ENCODE results near the gene TK2. TPM values are rescaled to one million over a fixed set of nuclear protein-coding genes. Genes with fewer than 3 reads are reported as not detected.

The TK2 gene
- total and polyA plus RNA-seq, 4 donors, result 10.5 to 31.9 (median 21.0) TPM

DNA sequence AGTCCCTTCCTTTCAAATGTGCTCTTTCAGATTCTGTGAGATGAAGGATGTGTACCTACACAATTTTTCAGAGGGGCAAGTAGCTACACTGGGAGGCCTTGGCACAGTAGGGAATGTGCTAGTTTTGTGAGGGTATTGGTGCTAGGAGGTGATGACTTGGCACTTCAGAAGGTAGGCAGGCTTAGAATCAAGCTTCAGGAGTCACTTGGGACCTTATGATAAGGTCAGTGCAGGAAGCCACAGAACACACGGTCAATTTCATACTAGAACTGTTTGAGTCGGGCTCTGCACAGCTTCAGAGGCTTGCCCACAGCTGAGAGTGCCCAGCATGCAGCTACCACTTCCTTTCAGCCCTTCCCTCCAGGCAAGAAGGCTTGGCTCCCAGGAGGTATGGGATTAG lies 22.4 kb upstream of the TK2 start:
- Histone ChIP-seq H3K4me3 (ENCODE audit: low read depth in 1 of 3, low read length in 3 of 3) (no peak overlapping the region), H3K9ac (ENCODE audit: low read depth in 1 of 2, low read length in 2 of 2) (no peak overlapping the region), H3K9me3 (ENCODE audit: control insufficient read depth in 4 of 4, low read length in 3 of 4) (no peaks in the 10 kb centered on the region), H3K36me3 (ENCODE audit: control insufficient read depth in 4 of 4, insufficient read depth in 3 of 4, low read depth in 1 of 4, low read length in 3 of 4) (no peaks in the 10 kb centered on the region), H3K27ac (ENCODE audit: low read depth in 1 of 2, low read length in 2 of 2) (no peak overlapping the region), H3K27me3 (ENCODE audit: control insufficient read depth in 4 of 4, insufficient read depth in 4 of 4, low read length in 3 of 4) (no peaks in the 10 kb centered on the region), H3K4me1 (ENCODE audit: control insufficient read depth in 4 of 4, insufficient read depth in 4 of 4, low read length in 3 of 4) (no peaks in the 10 kb centered on the region)
- TF ChIP-seq RXRA (IDR thresholded peaks at IDR 0.05), result no peak
- no peak for TF ChIP-seq FOXA2 (IDR thresholded peaks at IDR 0.05)
- no peak for TF ChIP-seq HNF4A (conservative IDR thresholded peaks at IDR 0.05)
- TF ChIP-seq SP1 (IDR thresholded peaks at IDR 0.05), result no peak
- TF ChIP-seq JUND (IDR thresholded peaks at IDR 0.05), result no peak
- TF ChIP-seq, protein P1, sequence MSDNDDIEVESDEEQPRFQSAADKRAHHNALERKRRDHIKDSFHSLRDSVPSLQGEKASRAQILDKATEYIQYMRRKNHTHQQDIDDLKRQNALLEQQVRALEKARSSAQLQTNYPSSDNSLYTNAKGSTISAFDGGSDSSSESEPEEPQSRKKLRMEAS (IDR thresholded peaks at IDR 0.05), result no peak
- no peak for TF ChIP-seq NR2F2 (IDR thresholded peaks at IDR 0.05)
- TF ChIP-seq HNF4G (IDR thresholded peaks at IDR 0.05), result no peak
- DNase-seq (ENCODE audit: low spot score), result no peak
- WGBS, result 72% methylated on average over 2 of the region's 2 CpGs

DNA sequence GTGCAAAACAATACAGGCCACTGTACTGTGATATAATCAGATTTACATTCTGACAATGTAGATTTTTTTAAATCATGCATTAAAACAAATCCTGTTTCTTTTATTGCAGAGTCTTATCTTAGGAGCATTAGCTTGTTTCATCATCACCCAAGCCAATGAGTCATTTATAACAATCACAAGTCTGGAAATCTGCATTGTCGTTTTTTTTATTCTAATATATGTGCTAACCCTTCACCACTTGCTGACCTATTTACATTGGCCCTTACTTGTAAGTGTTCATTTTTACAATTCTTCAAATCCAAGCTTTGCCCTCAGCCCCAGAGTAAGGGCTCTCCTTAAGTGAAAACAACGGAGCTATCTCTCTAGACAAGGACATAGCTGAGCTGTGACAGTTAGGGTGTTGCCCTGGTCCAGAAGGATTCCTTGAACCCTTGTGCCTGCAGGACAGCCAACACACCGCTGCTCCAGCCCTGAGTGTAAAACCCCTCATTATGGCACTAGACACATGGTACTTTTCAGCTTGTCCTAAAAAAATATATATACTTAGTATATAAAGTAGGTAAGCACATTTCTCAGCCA lies 20.0 kb upstream of the TK2 start:
- Histone ChIP-seq H3K4me1 (ENCODE audit: control insufficient read depth in 4 of 4, insufficient read depth in 4 of 4, low read length in 3 of 4) (peaks cover 0 to 1% (median 0%) of the 10 kb centered on the region in 4 donors), H3K36me3 (ENCODE audit: control insufficient read depth in 4 of 4, insufficient read depth in 3 of 4, low read depth in 1 of 4, low read length in 3 of 4) (peaks cover 0 to 6% (median 0%) of the 10 kb centered on the region in 4 donors), H3K27ac (ENCODE audit: low read depth in 1 of 2, low read length in 2 of 2) (no peak overlapping the region), H3K27me3 (ENCODE audit: control insufficient read depth in 4 of 4, insufficient read depth in 4 of 4, low read length in 3 of 4) (no peaks in the 10 kb centered on the region), H3K9ac (ENCODE audit: low read depth in 1 of 2, low read length in 2 of 2) (no peak overlapping the region), H3K4me3 (ENCODE audit: low read depth in 1 of 3, low read length in 3 of 3) (no peak overlapping the region), H3K9me3 (ENCODE audit: control insufficient read depth in 4 of 4, low read length in 3 of 4) (no peaks in the 10 kb centered on the region)
- TF ChIP-seq YY1 (IDR thresholded peaks at IDR 0.05), result no peak
- no peak for TF ChIP-seq FOXA2 (IDR thresholded peaks at IDR 0.05)
- TF ChIP-seq HNF4A (conservative IDR thresholded peaks at IDR 0.05), result no peak
- TF ChIP-seq, protein P2, sequence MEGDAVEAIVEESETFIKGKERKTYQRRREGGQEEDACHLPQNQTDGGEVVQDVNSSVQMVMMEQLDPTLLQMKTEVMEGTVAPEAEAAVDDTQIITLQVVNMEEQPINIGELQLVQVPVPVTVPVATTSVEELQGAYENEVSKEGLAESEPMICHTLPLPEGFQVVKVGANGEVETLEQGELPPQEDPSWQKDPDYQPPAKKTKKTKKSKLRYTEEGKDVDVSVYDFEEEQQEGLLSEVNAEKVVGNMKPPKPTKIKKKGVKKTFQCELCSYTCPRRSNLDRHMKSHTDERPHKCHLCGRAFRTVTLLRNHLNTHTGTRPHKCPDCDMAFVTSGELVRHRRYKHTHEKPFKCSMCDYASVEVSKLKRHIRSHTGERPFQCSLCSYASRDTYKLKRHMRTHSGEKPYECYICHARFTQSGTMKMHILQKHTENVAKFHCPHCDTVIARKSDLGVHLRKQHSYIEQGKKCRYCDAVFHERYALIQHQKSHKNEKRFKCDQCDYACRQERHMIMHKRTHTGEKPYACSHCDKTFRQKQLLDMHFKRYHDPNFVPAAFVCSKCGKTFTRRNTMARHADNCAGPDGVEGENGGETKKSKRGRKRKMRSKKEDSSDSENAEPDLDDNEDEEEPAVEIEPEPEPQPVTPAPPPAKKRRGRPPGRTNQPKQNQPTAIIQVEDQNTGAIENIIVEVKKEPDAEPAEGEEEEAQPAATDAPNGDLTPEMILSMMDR (IDR thresholded peaks at IDR 0.05; ENCODE audit: low read depth, low read length, missing input control), result no peak
- no peak for TF ChIP-seq JUND (IDR thresholded peaks at IDR 0.05)
- no peak for TF ChIP-seq TAF1 (conservative IDR thresholded peaks at IDR 0.05)
- TF ChIP-seq, protein P3, sequence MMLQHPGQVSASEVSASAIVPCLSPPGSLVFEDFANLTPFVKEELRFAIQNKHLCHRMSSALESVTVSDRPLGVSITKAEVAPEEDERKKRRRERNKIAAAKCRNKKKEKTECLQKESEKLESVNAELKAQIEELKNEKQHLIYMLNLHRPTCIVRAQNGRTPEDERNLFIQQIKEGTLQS (IDR thresholded peaks at IDR 0.05), result no peak
- TF ChIP-seq RXRA (IDR thresholded peaks at IDR 0.05), result no peak
- TF ChIP-seq, protein P1 (IDR thresholded peaks at IDR 0.05), result no peak
- no peak for TF ChIP-seq FOXA1 (IDR thresholded peaks at IDR 0.05)
- no peak for TF ChIP-seq NR2F2 (IDR thresholded peaks at IDR 0.05)
- TF ChIP-seq GABPA (IDR thresholded peaks at IDR 0.05 in 1 of 2, conservative IDR thresholded peaks at IDR 0.05 in 1 of 2), result no peak
- TF ChIP-seq, protein P4, sequence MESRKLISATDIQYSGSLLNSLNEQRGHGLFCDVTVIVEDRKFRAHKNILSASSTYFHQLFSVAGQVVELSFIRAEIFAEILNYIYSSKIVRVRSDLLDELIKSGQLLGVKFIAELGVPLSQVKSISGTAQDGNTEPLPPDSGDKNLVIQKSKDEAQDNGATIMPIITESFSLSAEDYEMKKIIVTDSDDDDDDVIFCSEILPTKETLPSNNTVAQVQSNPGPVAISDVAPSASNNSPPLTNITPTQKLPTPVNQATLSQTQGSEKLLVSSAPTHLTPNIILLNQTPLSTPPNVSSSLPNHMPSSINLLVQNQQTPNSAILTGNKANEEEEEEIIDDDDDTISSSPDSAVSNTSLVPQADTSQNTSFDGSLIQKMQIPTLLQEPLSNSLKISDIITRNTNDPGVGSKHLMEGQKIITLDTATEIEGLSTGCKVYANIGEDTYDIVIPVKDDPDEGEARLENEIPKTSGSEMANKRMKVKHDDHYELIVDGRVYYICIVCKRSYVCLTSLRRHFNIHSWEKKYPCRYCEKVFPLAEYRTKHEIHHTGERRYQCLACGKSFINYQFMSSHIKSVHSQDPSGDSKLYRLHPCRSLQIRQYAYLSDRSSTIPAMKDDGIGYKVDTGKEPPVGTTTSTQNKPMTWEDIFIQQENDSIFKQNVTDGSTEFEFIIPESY (IDR thresholded peaks at IDR 0.05), result no peak
- no peak for TF ChIP-seq RAD21 (IDR thresholded peaks at IDR 0.05)
- TF ChIP-seq, protein P5, sequence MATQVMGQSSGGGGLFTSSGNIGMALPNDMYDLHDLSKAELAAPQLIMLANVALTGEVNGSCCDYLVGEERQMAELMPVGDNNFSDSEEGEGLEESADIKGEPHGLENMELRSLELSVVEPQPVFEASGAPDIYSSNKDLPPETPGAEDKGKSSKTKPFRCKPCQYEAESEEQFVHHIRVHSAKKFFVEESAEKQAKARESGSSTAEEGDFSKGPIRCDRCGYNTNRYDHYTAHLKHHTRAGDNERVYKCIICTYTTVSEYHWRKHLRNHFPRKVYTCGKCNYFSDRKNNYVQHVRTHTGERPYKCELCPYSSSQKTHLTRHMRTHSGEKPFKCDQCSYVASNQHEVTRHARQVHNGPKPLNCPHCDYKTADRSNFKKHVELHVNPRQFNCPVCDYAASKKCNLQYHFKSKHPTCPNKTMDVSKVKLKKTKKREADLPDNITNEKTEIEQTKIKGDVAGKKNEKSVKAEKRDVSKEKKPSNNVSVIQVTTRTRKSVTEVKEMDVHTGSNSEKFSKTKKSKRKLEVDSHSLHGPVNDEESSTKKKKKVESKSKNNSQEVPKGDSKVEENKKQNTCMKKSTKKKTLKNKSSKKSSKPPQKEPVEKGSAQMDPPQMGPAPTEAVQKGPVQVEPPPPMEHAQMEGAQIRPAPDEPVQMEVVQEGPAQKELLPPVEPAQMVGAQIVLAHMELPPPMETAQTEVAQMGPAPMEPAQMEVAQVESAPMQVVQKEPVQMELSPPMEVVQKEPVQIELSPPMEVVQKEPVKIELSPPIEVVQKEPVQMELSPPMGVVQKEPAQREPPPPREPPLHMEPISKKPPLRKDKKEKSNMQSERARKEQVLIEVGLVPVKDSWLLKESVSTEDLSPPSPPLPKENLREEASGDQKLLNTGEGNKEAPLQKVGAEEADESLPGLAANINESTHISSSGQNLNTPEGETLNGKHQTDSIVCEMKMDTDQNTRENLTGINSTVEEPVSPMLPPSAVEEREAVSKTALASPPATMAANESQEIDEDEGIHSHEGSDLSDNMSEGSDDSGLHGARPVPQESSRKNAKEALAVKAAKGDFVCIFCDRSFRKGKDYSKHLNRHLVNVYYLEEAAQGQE (IDR thresholded peaks at IDR 0.05), result no peak
- TF ChIP-seq EGR1 (IDR thresholded peaks at IDR 0.05; ENCODE audit: low read depth in 2 of 2), result no peak
- TF ChIP-seq HNF4G (IDR thresholded peaks at IDR 0.05), result no peak
- no peak for TF ChIP-seq SP1 (IDR thresholded peaks at IDR 0.05)
- no peak for DNase-seq (ENCODE audit: low spot score)
- 82% methylated on average over 3 of the region's 3 CpGs for WGBS

Measured in liver (tissue), 9 donors.